Activated CD4-positive, alpha-beta T cell treated with anti-CD3 and anti-CD28 coated beads, Interleukin-2, amount 10 ng/mL, durations not matched to agents 7 days and 5 days (primary cell): Measurements from ENCODE around the gene EBNA1BP2. TPM values are rescaled to one million over a fixed set of nuclear protein-coding genes. Genes with fewer than 3 reads are reported as not detected.

ENCODE experiments used
- CTCF ChIA-PET: fragments of 350-600 bp; sonication (Branson Sonifier 250); formaldehyde crosslinking; loops from one replicate; lab custom pipeline; 2021; ENCODE audit warnings: antibody characterized with exemption; lab: Charles Lee
- POLR2A ChIA-PET: fragments of 350-600 bp; sonication (Branson Sonifier 250); formaldehyde crosslinking; loops from one replicate; lab custom pipeline; 2021; ENCODE audit warnings: antibody characterized with exemption; lab: Charles Lee
- DNase-seq: peaks from one replicate; pipeline ENCODE4 v3.0.0-alpha.2; 2020
- H3K27ac Mint-ChIP-seq: one replicate; pipeline ENCODE4 v1.8.0; 2021; ENCODE audit warnings: mild to moderate bottlenecking, moderate library complexity, mixed read lengths
- H3K27me3 Mint-ChIP-seq: one replicate; pipeline ENCODE4 v1.8.0; 2021; ENCODE audit warnings: mixed read lengths
- H3K36me3 Mint-ChIP-seq: one replicate; pipeline ENCODE4 v1.8.0; 2021; ENCODE audit warnings: low read depth, mixed read lengths
- H3K4me1 Mint-ChIP-seq: one replicate; pipeline ENCODE4 v1.8.0; 2021; ENCODE audit warnings: mixed read lengths
- H3K4me3 Mint-ChIP-seq: one replicate; pipeline ENCODE4 v1.8.0; 2021; ENCODE audit warnings: mild to moderate bottlenecking, moderate library complexity, mixed read lengths
- H3K9me3 Mint-ChIP-seq: one replicate; pipeline ENCODE4 v1.8.0; 2021; ENCODE audit warnings: mixed read lengths
- total RNA-seq, 2 experiments: library from RNA; stranded (reverse); gene quantifications; one replicate each; pipeline ENCODE4 v1.2.3, GENCODE V29; 2021

Gene EBNA1BP2
- total RNA-seq, 2 experiments from 2014 or later, result 40.5 to 45.8 TPM

DNA sequence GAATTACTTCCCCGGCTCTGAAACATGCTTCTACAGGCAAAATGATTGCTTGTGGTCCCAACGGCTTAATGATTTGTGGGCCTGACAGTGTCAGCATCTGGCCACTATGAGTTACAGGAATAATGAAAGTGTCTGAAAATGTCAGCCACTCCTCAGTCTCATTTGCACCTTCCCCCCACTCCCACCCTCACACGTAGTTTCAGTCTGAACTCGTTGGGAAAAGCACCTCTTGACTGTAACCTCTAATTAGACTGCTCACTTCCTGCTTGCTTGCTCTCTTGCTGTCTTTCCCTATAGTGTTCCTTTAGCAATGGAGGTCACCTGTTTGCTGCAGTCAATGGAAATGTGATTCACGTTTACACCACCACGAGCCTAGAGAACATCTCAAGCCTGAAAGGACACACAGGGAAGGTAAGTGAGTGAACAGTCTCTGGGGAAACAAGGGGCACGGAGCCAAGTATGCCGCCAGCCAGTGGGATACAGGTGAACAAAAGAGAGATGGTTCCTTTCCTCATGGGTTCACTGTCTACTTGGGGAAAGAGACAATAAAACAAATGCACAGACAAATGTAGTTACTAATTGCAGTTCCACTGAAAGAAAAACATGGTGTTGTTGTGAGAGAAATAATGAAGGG is 27.1 kb upstream of the EBNA1BP2 start:
- no peaks in the 10 kb centered on the region for H3K36me3 Mint-ChIP-seq
- H3K27ac Mint-ChIP-seq, result no peak overlapping the region
- peaks cover 4% of the 10 kb centered on the region for H3K27me3 Mint-ChIP-seq
- H3K4me1 Mint-ChIP-seq, result no peaks in the 10 kb centered on the region
- H3K4me3 Mint-ChIP-seq, result no peak overlapping the region
- H3K9me3 Mint-ChIP-seq, result peaks cover 4% of the 10 kb centered on the region
- CTCF ChIA-PET, result no interaction called here
- DNase-seq, result no peak
- POLR2A ChIA-PET, result no interaction called here

DNA sequence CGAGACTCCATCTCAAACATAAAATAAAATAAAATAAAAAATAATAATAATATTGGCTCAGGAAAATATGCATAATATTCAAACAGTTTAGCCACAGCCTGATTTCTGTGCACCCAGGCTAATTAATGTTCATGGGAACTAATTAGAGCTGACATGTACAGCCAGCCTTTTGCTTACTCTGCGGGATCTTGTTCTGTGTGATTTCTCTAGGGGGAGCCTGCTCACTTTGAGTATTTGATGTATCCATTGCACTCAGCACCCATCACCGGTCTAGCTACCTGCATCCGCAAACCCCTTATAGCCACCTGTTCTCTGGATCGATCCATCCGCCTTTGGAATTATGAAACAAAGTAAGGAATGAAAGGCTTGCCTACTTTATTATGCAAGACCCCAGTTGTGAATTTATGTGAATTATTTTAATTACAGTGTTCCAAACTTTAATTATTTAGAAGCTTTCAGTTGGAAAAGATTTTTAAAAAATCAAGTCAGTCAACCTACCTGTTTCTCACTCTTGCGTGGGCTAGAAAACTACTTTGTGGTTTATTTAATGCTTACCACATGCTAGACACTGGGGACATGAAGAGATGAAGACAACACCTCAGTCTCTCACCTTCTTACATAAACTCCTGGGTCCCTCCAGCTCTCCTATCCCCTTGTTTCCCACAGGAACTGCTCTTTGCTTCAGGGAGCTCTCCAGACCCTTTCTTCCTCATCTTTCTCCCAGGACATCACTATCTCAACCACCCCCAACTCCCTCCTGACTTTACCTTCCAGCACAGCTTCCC is 25.4 kb upstream of the EBNA1BP2 start:
- ChIA-PET CTCF (interaction anchor here (1.5 kb wide), 1 partner anchor 9 kb away, joined by 4 read pairs; no protein-coding TSS in a partner anchor), POLR2A (no interaction called here)
- no peaks in the 10 kb centered on the region for H3K4me1 Mint-ChIP-seq
- no peak overlapping the region for H3K27ac Mint-ChIP-seq
- peaks cover 6% of the 10 kb centered on the region for H3K9me3 Mint-ChIP-seq
- DNase-seq, result no peak
- peaks cover 6% of the 10 kb centered on the region for H3K27me3 Mint-ChIP-seq
- H3K36me3 Mint-ChIP-seq, result no peaks in the 10 kb centered on the region
- no peak overlapping the region for H3K4me3 Mint-ChIP-seq

- H3K4me3 Mint-ChIP-seq, result no peak overlapping the region
Observed at GRCh38 chr1:43194509-43194908, 22.4 kb upstream of the EBNA1BP2 start.

DNA sequence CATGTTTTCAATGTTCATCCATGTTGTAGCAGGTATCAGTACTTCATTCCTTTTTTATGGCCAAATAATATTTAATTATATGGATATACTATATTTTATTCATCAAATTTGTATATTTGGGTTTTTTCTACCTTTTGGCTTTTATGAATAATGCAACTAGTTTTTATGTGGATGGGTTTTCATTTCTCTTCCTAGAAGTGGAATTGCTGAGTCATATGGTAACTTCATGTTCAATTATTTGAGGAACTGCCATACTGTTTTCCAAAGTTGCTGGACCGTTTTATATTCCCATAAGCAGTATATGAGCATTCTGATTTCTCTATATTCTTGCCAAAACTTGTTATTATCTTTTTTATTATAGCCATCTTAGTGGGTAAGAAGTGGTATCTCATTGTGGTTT is 16.0 kb upstream of the EBNA1BP2 start:
- no peak for DNase-seq
- peaks cover 18% of the 10 kb centered on the region for H3K27me3 Mint-ChIP-seq
- no peaks in the 10 kb centered on the region for H3K36me3 Mint-ChIP-seq
- CTCF ChIA-PET, result no interaction called here
- no peak overlapping the region for H3K27ac Mint-ChIP-seq
- H3K4me3 Mint-ChIP-seq, result no peak overlapping the region
- H3K9me3 Mint-ChIP-seq, result peaks cover 2% of the 10 kb centered on the region
- POLR2A ChIA-PET, result no interaction called here
- H3K4me1 Mint-ChIP-seq, result no peaks in the 10 kb centered on the region

More at GRCh38 chr1:43194509-43194908, 22.4 kb upstream of the EBNA1BP2 start:
- H3K27me3 Mint-ChIP-seq, result peaks cover 14% of the 10 kb centered on the region
- H3K9me3 Mint-ChIP-seq, result peaks cover 8% of the 10 kb centered on the region
- no peak overlapping the region for H3K27ac Mint-ChIP-seq
- ChIA-PET POLR2A (no interaction called here), CTCF (interaction anchor here (1.2 kb wide), 1 partner anchor 8 kb away, joined by 4 read pairs; no protein-coding TSS in a partner anchor)
- no peak for DNase-seq
- no peaks in the 10 kb centered on the region for H3K4me1 Mint-ChIP-seq
- H3K36me3 Mint-ChIP-seq, result no peaks in the 10 kb centered on the region

DNA sequence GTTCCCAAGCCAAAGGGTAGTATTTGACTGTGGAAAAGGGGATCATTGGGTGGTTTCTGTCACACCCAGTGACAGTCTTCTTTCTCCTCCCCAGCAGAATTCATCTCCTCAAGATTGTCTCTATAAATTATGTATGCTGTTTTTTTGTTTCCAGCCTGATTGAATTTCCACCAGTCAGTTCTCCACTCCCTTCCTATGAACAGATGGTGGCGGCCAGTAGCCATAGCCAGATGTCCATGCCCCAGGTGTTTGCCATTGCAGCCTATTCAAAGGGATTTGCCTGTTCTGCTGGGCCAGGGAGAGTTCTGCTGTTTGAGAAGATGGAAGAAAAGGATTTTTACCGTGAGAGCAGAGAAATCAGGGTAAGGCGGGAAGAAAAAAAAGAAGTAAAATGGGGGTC is 12.9 kb upstream of the EBNA1BP2 start:
- Mint-ChIP-seq H3K36me3 (no peaks in the 10 kb centered on the region), H3K4me1 (no peaks in the 10 kb centered on the region), H3K27ac (no peak overlapping the region), H3K27me3 (peaks cover 13% of the 10 kb centered on the region), H3K9me3 (no peaks in the 10 kb centered on the region), H3K4me3 (no peak overlapping the region)
- CTCF ChIA-PET, result no interaction called here
- DNase-seq, result no peak
- POLR2A ChIA-PET, result interaction anchor here (0.6 kb wide), 1 partner anchor 114 kb away, joined by 10 read pairs; no protein-coding TSS in a partner anchor

DNA sequence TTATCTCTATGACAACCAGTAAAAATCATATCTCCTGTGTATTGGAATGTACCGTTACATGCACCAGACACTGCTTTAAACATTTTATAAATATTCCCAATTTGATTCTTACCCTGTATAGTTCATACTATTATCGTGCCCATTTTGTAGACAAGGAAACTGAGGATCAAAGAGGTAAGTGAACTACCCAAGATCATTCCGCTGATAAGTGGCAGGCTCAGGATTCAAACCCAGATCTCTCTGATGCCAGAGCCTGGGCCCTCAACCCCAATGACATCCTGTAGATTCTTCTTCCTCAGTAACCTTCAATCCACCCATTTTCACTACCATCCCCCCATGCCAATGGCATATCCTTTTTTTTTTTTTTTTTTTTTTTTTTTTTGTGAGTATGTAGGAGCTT is 12.3 kb upstream of the EBNA1BP2 start:
- no peak for DNase-seq
- Mint-ChIP-seq H3K27ac (no peak overlapping the region), H3K4me1 (no peaks in the 10 kb centered on the region), H3K9me3 (no peaks in the 10 kb centered on the region), H3K27me3 (peaks cover 12% of the 10 kb centered on the region), H3K36me3 (no peaks in the 10 kb centered on the region), H3K4me3 (no peak overlapping the region)
- CTCF ChIA-PET, result no interaction called here
- POLR2A ChIA-PET, result interaction anchor here (0.6 kb wide), 1 partner anchor 113 kb away, joined by 10 read pairs; no protein-coding TSS in a partner anchor

DNA sequence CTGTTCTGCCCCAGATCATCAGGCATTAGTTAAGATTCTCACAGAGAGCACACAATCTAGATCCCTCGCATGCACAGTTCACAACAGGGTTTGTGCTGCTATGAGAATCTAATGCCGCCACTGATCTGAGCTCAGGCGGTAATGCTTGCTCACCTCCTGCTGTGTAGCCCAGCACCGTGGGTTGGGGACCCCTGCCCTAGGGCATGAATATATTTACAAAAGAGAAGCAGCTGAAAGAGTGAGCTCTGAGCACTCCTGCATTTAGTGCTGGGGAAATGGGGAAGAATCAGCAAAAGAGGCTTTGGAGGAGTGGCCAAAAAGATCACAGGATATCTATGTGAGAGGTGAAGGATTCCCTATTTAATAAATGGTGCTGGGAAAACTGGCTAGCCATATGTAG is 5.6 kb upstream of the EBNA1BP2 start:
- ChIA-PET POLR2A (no interaction called here), CTCF (no interaction called here)
- Mint-ChIP-seq H3K27me3 (peaks cover 29% of the 10 kb centered on the region), H3K9me3 (peaks cover 2% of the 10 kb centered on the region), H3K36me3 (no peaks in the 10 kb centered on the region), H3K4me3 (no peak overlapping the region), H3K4me1 (peaks cover 4% of the 10 kb centered on the region), H3K27ac (no peak overlapping the region)
- no peak for DNase-seq

DNA sequence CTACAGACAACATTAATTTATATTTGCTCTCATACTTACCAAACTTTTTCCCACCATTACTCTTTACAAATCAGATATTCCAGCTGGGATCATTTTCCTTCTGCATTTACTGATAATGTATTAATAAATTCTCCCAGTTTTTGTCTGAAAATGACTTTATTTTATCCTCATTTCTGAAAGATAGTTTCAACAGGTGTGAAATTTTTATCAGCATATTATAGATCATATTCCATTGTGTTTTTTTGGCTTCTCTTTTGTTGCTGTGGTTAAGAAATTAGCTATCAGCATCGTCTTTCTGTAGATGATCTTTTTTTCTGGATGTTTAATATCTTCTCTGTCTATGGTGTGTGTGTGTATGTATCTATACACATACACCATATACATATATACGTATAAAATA is 2.8 kb upstream of the EBNA1BP2 start:
- no peak overlapping the region for H3K27ac Mint-ChIP-seq
- ChIA-PET POLR2A (interaction anchor here (0.5 kb wide), 1 partner anchor 512 kb away, joined by 3 read pairs; no protein-coding TSS in a partner anchor), CTCF (no interaction called here)
- no peak for DNase-seq
- H3K4me1 Mint-ChIP-seq, result peaks cover 26% of the 10 kb centered on the region
- H3K4me3 Mint-ChIP-seq, result no peak overlapping the region
- H3K36me3 Mint-ChIP-seq, result peaks cover 12% of the 10 kb centered on the region
- H3K9me3 Mint-ChIP-seq, result peaks cover 2% of the 10 kb centered on the region
- H3K27me3 Mint-ChIP-seq, result peaks cover 29% of the 10 kb centered on the region

- peaks cover 22% of the 10 kb centered on the region for H3K27me3 Mint-ChIP-seq
- peak overlapping the region; percentile 99 for H3K4me3 Mint-ChIP-seq
- DNase-seq, result peak; percentile 90
- ChIA-PET CTCF (no interaction called here), POLR2A (interaction anchor here (0.6 kb wide), 1 partner anchor 14 kb away, joined by 3 read pairs; no protein-coding TSS in a partner anchor)
- H3K4me1 Mint-ChIP-seq, result peaks cover 33% of the 10 kb centered on the region
- peak overlapping the region; percentile 93 for H3K27ac Mint-ChIP-seq
- H3K36me3 Mint-ChIP-seq, result peaks cover 27% of the 10 kb centered on the region
- H3K9me3 Mint-ChIP-seq, result peaks cover 2% of the 10 kb centered on the region
Observed at GRCh38 chr1:43172527-43172972, 460 bp upstream of the EBNA1BP2 start.

- no peak for DNase-seq
- Mint-ChIP-seq H3K9me3 (peaks cover 2% of the 10 kb centered on the region), H3K27ac (peak overlapping the region; percentile 93), H3K27me3 (peaks cover 12% of the 10 kb centered on the region), H3K36me3 (peaks cover 35% of the 10 kb centered on the region), H3K4me1 (peaks cover 33% of the 10 kb centered on the region), H3K4me3 (peak overlapping the region; percentile 99)
- POLR2A ChIA-PET, result interaction anchor here (0.7 kb wide), 1 partner anchor 489 kb away, joined by 3 read pairs; no protein-coding TSS in a partner anchor
- CTCF ChIA-PET, result no interaction called here
Observed at GRCh38 chr1:43171312-43171875, 696 bp downstream of the EBNA1BP2 start.

GRCh38 chr1:43165765-43166164 is 6.3 kb downstream of the EBNA1BP2 start:
- Mint-ChIP-seq H3K9me3 (no peaks in the 10 kb centered on the region), H3K36me3 (peaks cover 46% of the 10 kb centered on the region), H3K27ac (no peak overlapping the region), H3K27me3 (no peaks in the 10 kb centered on the region), H3K4me3 (no peak overlapping the region), H3K4me1 (peaks cover 16% of the 10 kb centered on the region)
- ChIA-PET CTCF (interaction anchor here (0.6 kb wide), 1 partner anchor 389 kb away, joined by 3 read pairs; no protein-coding TSS in a partner anchor), POLR2A (no interaction called here)
- DNase-seq, result no peak

DNA sequence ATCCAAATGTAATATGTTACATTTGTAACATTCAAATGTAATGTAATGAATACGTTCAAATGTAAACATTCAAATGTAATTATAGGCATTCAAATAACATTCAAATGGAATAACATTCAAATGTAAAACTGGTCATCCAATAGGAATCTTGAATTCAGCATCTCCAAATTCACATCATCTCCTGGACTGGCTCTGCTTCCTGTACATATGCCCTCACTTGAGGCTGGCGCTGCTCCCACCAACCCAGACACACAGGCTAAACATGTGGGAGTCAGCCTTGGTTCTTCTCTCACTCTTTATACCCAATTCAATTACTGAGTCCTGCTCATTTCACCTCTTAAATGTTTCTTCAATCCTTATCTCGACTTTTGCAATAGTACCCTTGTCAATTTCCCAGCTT is 6.9 kb downstream of the EBNA1BP2 start:
- Mint-ChIP-seq H3K4me1 (peaks cover 10% of the 10 kb centered on the region), H3K27ac (no peak overlapping the region), H3K9me3 (no peaks in the 10 kb centered on the region), H3K4me3 (no peak overlapping the region), H3K27me3 (no peaks in the 10 kb centered on the region), H3K36me3 (peaks cover 43% of the 10 kb centered on the region)
- no peak for DNase-seq
- ChIA-PET CTCF (interaction anchor here (0.6 kb wide), 1 partner anchor 389 kb away, joined by 3 read pairs; no protein-coding TSS in a partner anchor), POLR2A (no interaction called here)
